ENCODE data around the gene MICALL2.

DNA sequence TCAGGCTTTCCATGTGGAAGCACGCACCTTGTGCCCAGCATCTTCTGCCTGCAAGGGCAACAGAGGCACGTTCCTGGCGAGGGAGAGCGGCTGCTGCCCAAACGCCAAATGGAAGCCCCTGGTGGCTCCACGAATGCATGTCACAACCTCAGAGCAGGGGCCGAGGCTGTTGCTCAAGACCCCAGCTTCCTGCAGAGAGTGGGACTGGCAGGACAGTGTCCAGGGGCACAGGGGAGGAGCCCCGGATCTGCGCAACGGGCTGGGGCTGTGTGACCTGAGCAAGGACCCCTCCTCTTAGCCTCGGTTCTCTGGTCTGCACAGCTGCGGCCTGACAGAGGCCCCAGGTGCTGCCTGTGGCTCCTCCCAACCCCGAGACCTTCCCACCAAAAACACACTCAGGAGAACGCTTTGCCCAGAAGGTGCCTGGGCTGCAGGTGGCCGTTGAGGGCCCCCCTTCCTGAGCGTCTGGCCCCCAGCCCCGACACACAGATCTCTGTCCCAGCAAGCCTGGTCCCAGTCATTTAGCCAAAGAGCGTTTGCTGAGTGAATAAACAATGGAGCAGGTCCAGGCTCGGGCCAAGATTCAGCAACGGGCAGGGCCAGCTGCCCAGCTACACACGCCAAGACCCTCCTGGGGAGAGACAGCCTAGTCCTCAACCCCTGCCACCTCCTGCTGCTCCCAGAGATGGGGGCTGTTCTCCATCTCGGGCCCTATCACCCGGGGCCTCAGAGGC, 1.2 kb downstream of the MICALL2 start:
- TF ChIP-seq POLR2A (IDR thresholded peaks at IDR 0.05) (no peak), CTCF (IDR thresholded peaks at IDR 0.05) (no peak), POLR2AphosphoS5 (IDR thresholded peaks at IDR 0.05) (no peak)

Measured in upper lobe of left lung (tissue), 4 donors.